ENCODE measurements around the gene SPSB1.

The SPSB1 gene

GRCh38 chr1:9401080-9401453, 108.4 kb downstream of the SPSB1 start:
- Histone ChIP-seq H3K79me1 (ENCODE audit: low read length) (peaks cover 43% of the 10 kb centered on the region), H4K8ac (ENCODE audit: low read depth, low read length) (peak overlapping the region; percentile 45), H3K9me3 (ENCODE audit: insufficient read depth, low read depth, low read length) (no peaks in the 10 kb centered on the region), H3K27me3 (ENCODE audit: insufficient read depth, low read length) (no peaks in the 10 kb centered on the region), H3K79me2 (ENCODE audit: control insufficient read depth, insufficient read depth, low read length, poor library complexity) (peaks cover 5% of the 10 kb centered on the region), H3K4me3 (ENCODE audit: low read depth, low read length) (no peak overlapping the region), H3K18ac (ENCODE audit: low read length) (peak overlapping the region; percentile 8), H3K14ac (ENCODE audit: low read length) (peak overlapping the region; percentile 38), H2BK120ac (ENCODE audit: insufficient read depth, low read length, poor library complexity) (peak overlapping the region; percentile 54), H2BK12ac (ENCODE audit: low read length) (peak overlapping the region; percentile 67), H3K9ac (ENCODE audit: low read length) (no peak overlapping the region), H3K4me1 (ENCODE audit: control insufficient read depth in 1 of 2, insufficient read depth in 2 of 2, low read length in 2 of 2) (peaks cover 32 to 35% of the 10 kb centered on the region in 2 experiments), H2AK5ac (ENCODE audit: low read length) (peak overlapping the region; percentile 62), H3K4me2 (ENCODE audit: low read length) (no peak overlapping the region), H2AFZ (ENCODE audit: insufficient read depth, low read length, poor library complexity) (no peak overlapping the region), H4K91ac (ENCODE audit: low read depth, low read length) (peak overlapping the region; percentile 84), H3K4ac (ENCODE audit: low read depth, low read length) (peak overlapping the region; percentile 16), H3K36me3 (ENCODE audit: control insufficient read depth in 1 of 2, insufficient read depth in 2 of 2, low read length in 2 of 2) (no peaks in the 10 kb centered on the region), H4K12ac (ENCODE audit: low read depth, low read length) (peak overlapping the region; percentile 14), H3K27ac (ENCODE audit: low read depth, low read length) (peak overlapping the region; percentile 42), H3K23ac (ENCODE audit: low read length) (no peak overlapping the region), H2BK5ac (ENCODE audit: low read depth, low read length, poor library complexity) (peak overlapping the region; percentile 6)
- no peak for DNase-seq
- no CpG with 5 or more reads among the region's 15 CpGs for WGBS (ENCODE audit: extremely low coverage, insufficient coverage, insufficient read length)

GRCh38 chr1:9402256-9402616, 109.5 kb downstream of the SPSB1 start:
- Histone ChIP-seq H3K79me2 (ENCODE audit: control insufficient read depth, insufficient read depth, low read length, poor library complexity) (peaks cover 5% of the 10 kb centered on the region), H2AK5ac (ENCODE audit: low read length) (peak overlapping the region; percentile 5), H3K14ac (ENCODE audit: low read length) (peak overlapping the region; percentile 39), H4K12ac (ENCODE audit: low read depth, low read length) (no peak overlapping the region), H3K4me3 (ENCODE audit: low read depth, low read length) (no peak overlapping the region), H4K8ac (ENCODE audit: low read depth, low read length) (peak overlapping the region; percentile 13), H3K23ac (ENCODE audit: low read length) (no peak overlapping the region), H3K9ac (ENCODE audit: low read length) (no peak overlapping the region), H4K91ac (ENCODE audit: low read depth, low read length) (peak overlapping the region; percentile 76), H3K36me3 (ENCODE audit: control insufficient read depth in 1 of 2, insufficient read depth in 2 of 2, low read length in 2 of 2) (no peaks in the 10 kb centered on the region), H3K4ac (ENCODE audit: low read depth, low read length) (peak overlapping the region; percentile 35), H3K79me1 (ENCODE audit: low read length) (peaks cover 42% of the 10 kb centered on the region), H2BK120ac (ENCODE audit: insufficient read depth, low read length, poor library complexity) (peak overlapping the region; percentile 8), H3K18ac (ENCODE audit: low read length) (no peak overlapping the region), H3K27me3 (ENCODE audit: insufficient read depth, low read length) (no peaks in the 10 kb centered on the region), H3K27ac (ENCODE audit: low read depth, low read length) (peak overlapping the region; percentile 11), H2AFZ (ENCODE audit: insufficient read depth, low read length, poor library complexity) (peak overlapping the region; percentile 23), H2BK12ac (ENCODE audit: low read length) (peak overlapping the region; percentile 50), H3K4me2 (ENCODE audit: low read length) (no peak overlapping the region), H3K4me1 (ENCODE audit: control insufficient read depth in 1 of 2, insufficient read depth in 2 of 2, low read length in 2 of 2) (peaks cover 35% of the 10 kb centered on the region in 2 experiments), H3K9me3 (ENCODE audit: insufficient read depth, low read depth, low read length) (no peaks in the 10 kb centered on the region), H2BK5ac (ENCODE audit: low read depth, low read length, poor library complexity) (peak overlapping the region; percentile 50)
- no peak for DNase-seq
- WGBS (ENCODE audit: extremely low coverage, insufficient coverage, insufficient read length) = no CpG with 5 or more reads among the region's 7 CpGs

GRCh38 chr1:9402717-9403225, 110.1 kb downstream of the SPSB1 start:
- Histone ChIP-seq H3K18ac (ENCODE audit: low read length) (no peak overlapping the region), H2BK120ac (ENCODE audit: insufficient read depth, low read length, poor library complexity) (peak overlapping the region; percentile 47), H3K27me3 (ENCODE audit: insufficient read depth, low read length) (no peaks in the 10 kb centered on the region), H3K79me2 (ENCODE audit: control insufficient read depth, insufficient read depth, low read length, poor library complexity) (peaks cover 5% of the 10 kb centered on the region), H2AK5ac (ENCODE audit: low read length) (no peak overlapping the region), H3K4me1 (ENCODE audit: control insufficient read depth in 1 of 2, insufficient read depth in 2 of 2, low read length in 2 of 2) (peaks cover 35% of the 10 kb centered on the region in 2 experiments), H4K91ac (ENCODE audit: low read depth, low read length) (peak overlapping the region; percentile 67), H3K14ac (ENCODE audit: low read length) (no peak overlapping the region), H3K23ac (ENCODE audit: low read length) (no peak overlapping the region), H2BK5ac (ENCODE audit: low read depth, low read length, poor library complexity) (no peak overlapping the region), H3K36me3 (ENCODE audit: control insufficient read depth in 1 of 2, insufficient read depth in 2 of 2, low read length in 2 of 2) (no peaks in the 10 kb centered on the region), H4K8ac (ENCODE audit: low read depth, low read length) (peak overlapping the region; percentile 44), H2AFZ (ENCODE audit: insufficient read depth, low read length, poor library complexity) (no peak overlapping the region), H3K4me2 (ENCODE audit: low read length) (no peak overlapping the region), H3K9me3 (ENCODE audit: insufficient read depth, low read depth, low read length) (no peaks in the 10 kb centered on the region), H3K9ac (ENCODE audit: low read length) (no peak overlapping the region), H3K4me3 (ENCODE audit: low read depth, low read length) (no peak overlapping the region), H3K4ac (ENCODE audit: low read depth, low read length) (no peak overlapping the region), H4K12ac (ENCODE audit: low read depth, low read length) (no peak overlapping the region), H3K27ac (ENCODE audit: low read depth, low read length) (no peak overlapping the region), H3K79me1 (ENCODE audit: low read length) (peaks cover 38% of the 10 kb centered on the region), H2BK12ac (ENCODE audit: low read length) (peak overlapping the region; percentile 78)
- no peak for DNase-seq
- WGBS (ENCODE audit: extremely low coverage, insufficient coverage, insufficient read length) = no CpG with 5 or more reads among the region's 13 CpGs

- Histone ChIP-seq H3K4me3 (ENCODE audit: low read depth, low read length) (no peak overlapping the region), H3K4ac (ENCODE audit: low read depth, low read length) (no peak overlapping the region), H3K18ac (ENCODE audit: low read length) (peak overlapping the region; percentile 28), H2AFZ (ENCODE audit: insufficient read depth, low read length, poor library complexity) (no peak overlapping the region), H2BK12ac (ENCODE audit: low read length) (peak overlapping the region; percentile 19), H3K14ac (ENCODE audit: low read length) (peak overlapping the region; percentile 6), H3K36me3 (ENCODE audit: control insufficient read depth in 1 of 2, insufficient read depth in 2 of 2, low read length in 2 of 2) (no peaks in the 10 kb centered on the region), H3K9ac (ENCODE audit: low read length) (no peak overlapping the region), H2AK5ac (ENCODE audit: low read length) (peak overlapping the region; percentile 59), H3K4me2 (ENCODE audit: low read length) (no peak overlapping the region), H4K8ac (ENCODE audit: low read depth, low read length) (peak overlapping the region; percentile 7), H2BK120ac (ENCODE audit: insufficient read depth, low read length, poor library complexity) (peak overlapping the region; percentile 50), H4K12ac (ENCODE audit: low read depth, low read length) (no peak overlapping the region), H4K91ac (ENCODE audit: low read depth, low read length) (peak overlapping the region; percentile 31), H3K79me1 (ENCODE audit: low read length) (peaks cover 31% of the 10 kb centered on the region), H2BK5ac (ENCODE audit: low read depth, low read length, poor library complexity) (peak overlapping the region; percentile 32), H3K79me2 (ENCODE audit: control insufficient read depth, insufficient read depth, low read length, poor library complexity) (peaks cover 5% of the 10 kb centered on the region), H3K9me3 (ENCODE audit: insufficient read depth, low read depth, low read length) (no peaks in the 10 kb centered on the region), H3K27me3 (ENCODE audit: insufficient read depth, low read length) (no peaks in the 10 kb centered on the region), H3K27ac (ENCODE audit: low read depth, low read length) (no peak overlapping the region), H3K23ac (ENCODE audit: low read length) (no peak overlapping the region), H3K4me1 (ENCODE audit: control insufficient read depth in 1 of 2, insufficient read depth in 2 of 2, low read length in 2 of 2) (peaks cover 26 to 28% of the 10 kb centered on the region in 2 experiments)
- DNase-seq = no peak
- WGBS (ENCODE audit: extremely low coverage, insufficient coverage, insufficient read length) = no CpG with 5 or more reads among the region's 15 CpGs
These were observed 111.6 kb downstream of the SPSB1 start for GRCh38 chr1:9404117-9404914.
